ENCODE results near the gene ARL16.

Gene ARL16

GRCh38 chr17:81648013-81648706 lies 35.4 kb downstream of the ARL16 start:
- Histone ChIP-seq H3K4me3 (no peak overlapping the region), H3K36me3 (peaks cover 0 to 3% (median 0%) of the 10 kb centered on the region in 3 donors), H3K9me3 (no peaks in the 10 kb centered on the region), H3K4me1 (peaks cover 0 to 10% (median 0%) of the 10 kb centered on the region in 4 donors), H3K27me3 (peaks cover 0 to 67% of the 10 kb centered on the region in 2 donors), H3K27ac (no peak overlapping the region)
- DNase-seq, result no peak
- intact Hi-C loops (cut with DNase I; ENCODE audit: low total_unique reads), result no loop called here
- TF ChIP-seq, protein P1, sequence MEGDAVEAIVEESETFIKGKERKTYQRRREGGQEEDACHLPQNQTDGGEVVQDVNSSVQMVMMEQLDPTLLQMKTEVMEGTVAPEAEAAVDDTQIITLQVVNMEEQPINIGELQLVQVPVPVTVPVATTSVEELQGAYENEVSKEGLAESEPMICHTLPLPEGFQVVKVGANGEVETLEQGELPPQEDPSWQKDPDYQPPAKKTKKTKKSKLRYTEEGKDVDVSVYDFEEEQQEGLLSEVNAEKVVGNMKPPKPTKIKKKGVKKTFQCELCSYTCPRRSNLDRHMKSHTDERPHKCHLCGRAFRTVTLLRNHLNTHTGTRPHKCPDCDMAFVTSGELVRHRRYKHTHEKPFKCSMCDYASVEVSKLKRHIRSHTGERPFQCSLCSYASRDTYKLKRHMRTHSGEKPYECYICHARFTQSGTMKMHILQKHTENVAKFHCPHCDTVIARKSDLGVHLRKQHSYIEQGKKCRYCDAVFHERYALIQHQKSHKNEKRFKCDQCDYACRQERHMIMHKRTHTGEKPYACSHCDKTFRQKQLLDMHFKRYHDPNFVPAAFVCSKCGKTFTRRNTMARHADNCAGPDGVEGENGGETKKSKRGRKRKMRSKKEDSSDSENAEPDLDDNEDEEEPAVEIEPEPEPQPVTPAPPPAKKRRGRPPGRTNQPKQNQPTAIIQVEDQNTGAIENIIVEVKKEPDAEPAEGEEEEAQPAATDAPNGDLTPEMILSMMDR (IDR thresholded peaks at IDR 0.05), result no peak

DNA sequence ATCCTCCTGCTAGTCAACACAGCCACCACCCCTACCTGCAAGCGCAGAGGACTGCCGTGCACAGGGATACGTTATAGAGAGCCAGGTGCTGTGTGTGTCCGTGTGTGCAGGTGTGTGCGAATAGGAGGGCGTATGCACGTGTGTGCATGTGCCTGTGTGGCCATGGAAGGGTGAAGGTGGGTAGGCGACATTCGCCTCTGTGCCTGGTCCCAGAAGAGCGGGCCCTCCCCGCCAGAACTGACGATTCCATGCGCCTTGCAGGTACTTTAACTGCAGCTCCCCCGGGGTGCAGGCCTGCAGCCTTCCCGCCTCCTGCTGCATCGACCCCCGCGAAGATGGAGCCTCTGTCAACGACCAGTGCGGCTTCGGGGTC lies 36.0 kb downstream of the ARL16 start:
- intact Hi-C loops (cut with DNase I; ENCODE audit: low total_unique reads), result no loop called here
- no peak overlapping the region for H3K27ac ChIP-seq
- H3K36me3 ChIP-seq, result peaks cover 0 to 3% (median 0%) of the 10 kb centered on the region in 3 donors
- TF ChIP-seq, protein P1 (IDR thresholded peaks at IDR 0.05), result no peak
- H3K4me3 ChIP-seq, result no peak overlapping the region
- peaks cover 0 to 10% (median 0%) of the 10 kb centered on the region in 4 donors for H3K4me1 ChIP-seq
- DNase-seq, result no peak
- no peaks in the 10 kb centered on the region for H3K9me3 ChIP-seq
- peaks cover 0 to 62% of the 10 kb centered on the region in 2 donors for H3K27me3 ChIP-seq

DNA sequence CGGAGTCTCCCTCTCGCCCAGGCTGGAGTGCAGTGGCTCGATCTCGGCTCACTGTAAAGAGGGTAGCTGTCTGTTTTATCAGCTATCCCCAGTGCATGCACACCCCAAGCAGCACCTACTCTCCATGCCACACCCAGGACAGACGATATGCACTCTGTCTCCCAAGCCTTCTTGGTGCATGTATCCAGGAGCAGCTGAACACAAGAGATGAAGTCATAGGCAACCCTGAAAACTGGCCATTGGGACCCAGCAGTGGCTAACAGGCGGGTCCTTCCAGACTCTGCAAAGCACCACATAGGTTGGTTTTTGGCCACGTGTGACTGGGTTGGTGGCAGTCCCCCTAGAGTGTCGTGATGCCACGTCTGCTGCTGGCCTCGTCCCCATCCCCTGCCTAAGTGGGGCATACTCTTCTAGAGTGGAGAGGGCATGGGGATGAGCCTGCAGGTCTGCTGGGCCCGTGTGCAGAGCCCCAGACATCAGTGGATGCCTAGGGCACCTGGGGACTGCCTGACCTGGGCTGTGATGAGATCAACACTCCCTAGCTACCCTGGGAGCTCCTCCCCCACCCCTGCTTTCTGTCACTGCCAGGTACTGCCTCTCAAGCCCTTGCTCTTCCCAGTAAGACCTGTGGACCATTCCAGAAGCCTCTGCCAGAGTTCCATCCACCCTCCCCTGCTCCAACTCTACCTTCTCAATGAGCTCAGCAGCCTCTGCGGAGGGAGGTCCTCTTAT lies 36.6 kb downstream of the ARL16 start:
- Histone ChIP-seq H3K4me3 (no peak overlapping the region), H3K9me3 (no peaks in the 10 kb centered on the region), H3K36me3 (peaks cover 0 to 7% (median 0%) of the 10 kb centered on the region in 3 donors), H3K27me3 (peaks cover 0 to 58% of the 10 kb centered on the region in 2 donors), H3K27ac (no peak overlapping the region), H3K4me1 (peaks cover 0 to 10% (median 0%) of the 10 kb centered on the region in 4 donors)
- no peak for DNase-seq
- TF ChIP-seq, protein P1 (IDR thresholded peaks at IDR 0.05), result no peak
- intact Hi-C loops (cut with DNase I; ENCODE audit: low total_unique reads), result no loop called here

DNA sequence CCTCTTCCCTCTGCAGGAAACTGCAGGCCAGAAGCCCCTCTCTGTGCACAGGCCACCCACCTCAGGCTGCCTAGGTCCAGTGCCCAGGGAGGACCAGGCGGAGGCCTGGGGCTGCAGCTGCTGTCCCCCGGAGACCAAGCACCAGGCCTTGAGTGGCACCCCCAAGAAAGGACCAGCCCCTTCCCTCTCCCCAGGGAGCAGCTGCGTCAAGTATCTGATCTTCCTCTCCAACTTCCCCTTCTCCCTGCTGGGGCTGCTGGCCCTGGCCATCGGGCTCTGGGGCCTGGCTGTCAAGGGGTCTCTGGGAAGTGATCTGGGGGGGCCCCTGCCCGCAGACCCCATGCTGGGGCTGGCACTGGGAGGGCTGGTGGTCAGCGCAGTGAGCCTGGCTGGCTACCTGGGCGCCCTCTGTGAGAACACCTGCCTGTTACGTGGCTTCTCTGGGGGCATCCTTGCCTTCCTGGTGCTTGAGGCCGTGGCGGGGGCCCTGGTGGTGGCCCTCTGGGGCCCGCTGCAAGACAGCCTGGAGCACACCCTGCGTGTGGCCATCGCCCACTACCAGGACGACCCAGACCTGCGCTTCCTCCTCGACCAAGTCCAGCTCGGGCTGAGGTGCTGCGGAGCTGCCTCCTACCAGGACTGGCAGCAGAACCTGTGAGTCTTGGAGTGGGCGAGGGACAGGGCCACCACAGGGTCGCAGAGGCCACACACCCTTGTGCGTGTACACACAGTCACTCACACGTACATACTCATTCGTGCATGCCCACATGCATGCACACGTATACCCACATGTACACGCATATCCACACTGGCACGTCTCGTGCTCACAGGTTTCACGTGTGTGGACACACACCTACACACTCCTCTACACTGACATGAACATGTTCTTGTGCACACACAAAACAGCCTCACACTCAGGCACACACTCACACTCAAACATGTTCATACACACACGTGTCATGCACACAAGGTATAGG lies 38.3 kb downstream of the ARL16 start:
- Histone ChIP-seq H3K36me3 (peaks cover 0 to 18% (median 0%) of the 10 kb centered on the region in 3 donors), H3K4me1 (peaks cover 0 to 10% (median 0%) of the 10 kb centered on the region in 4 donors), H3K4me3 (no peak overlapping the region), H3K27ac (no peak overlapping the region), H3K9me3 (no peaks in the 10 kb centered on the region), H3K27me3 (peaks cover 0 to 40% of the 10 kb centered on the region in 2 donors)
- no peak for DNase-seq
- intact Hi-C loops (cut with DNase I; ENCODE audit: low total_unique reads), result no loop called here
- TF ChIP-seq, protein P1 (IDR thresholded peaks at IDR 0.05), result no peak

- no peak overlapping the region for H3K4me3 ChIP-seq
- H3K36me3 ChIP-seq, result peaks cover 0 to 22% (median 0%) of the 10 kb centered on the region in 3 donors
- no peaks in the 10 kb centered on the region for H3K9me3 ChIP-seq
- no peak for DNase-seq
- TF ChIP-seq, protein P1 (IDR thresholded peaks at IDR 0.05), result no peak
- peaks cover 0 to 33% of the 10 kb centered on the region in 2 donors for H3K27me3 ChIP-seq
- H3K4me1 ChIP-seq, result peaks cover 0 to 10% (median 0%) of the 10 kb centered on the region in 4 donors
- no peak overlapping the region for H3K27ac ChIP-seq
- intact Hi-C loops (cut with DNase I; ENCODE audit: low total_unique reads), result no loop called here
Measured at GRCh38 chr17:81644496-81644895, 39.1 kb downstream of the ARL16 start.
